OCI-LY7 (cell line): ENCODE results near the gene MAGEE2.

Source experiments
- CTCF ChIP-seq: fragments of 200-600 bp; sonication (generic); conservative IDR thresholded peaks from 2 replicates; pipeline ENCODE4 v1.5.1; 2014; ENCODE audit warnings: mild to moderate bottlenecking, antibody characterized with exemption, low read length, moderate library complexity, mixed read lengths
- EZH2phosphoT487 ChIP-seq: fragments of 200-600 bp; sonication (generic); IDR thresholded peaks from 2 replicates; pipeline ENCODE4 v1.6.1; 2018; ENCODE audit warnings: low read depth, borderline replicate concordance, mild to moderate bottlenecking, mixed run types, antibody characterized with exemption, low read length, moderate library complexity, mixed read lengths

- TF ChIP-seq CTCF (no peak), EZH2phosphoT487 (no peak)
Observed at GRCh38 chrX:75786290-75786689, 1.2 kb upstream of the MAGEE2 start.
